Measurements from ENCODE around the gene ZDHHC14.

GRCh38 chr6:157556144-157556645 lies 175.2 kb downstream of the ZDHHC14 start:
- no peak for TF ChIP-seq CTCF (IDR thresholded peaks at IDR 0.05)
- TF ChIP-seq EP300 (IDR thresholded peaks at IDR 0.05), result no peak
- no peak for TF ChIP-seq POLR2AphosphoS5 (IDR thresholded peaks at IDR 0.05)
